Transverse colon (tissue), 4 donors: ENCODE measurements around the gene PRDM5.

Experiments used
- CTCF ChIP-seq, 5 experiments: fragments of 200-600 bp in 3 of 5; fragments of 450-650 bp in 2 of 5; sonication (generic) in 3 of 5; IDR thresholded peaks; 1 replicate in 2 of 5; 2 replicates in 3 of 5; pipeline ENCODE4 v1.5.1; 2016 to 2017; ENCODE audit warnings: antibody characterized with exemption in 5 of 5, inconsistent platforms in 3 of 5, mild to moderate bottlenecking in 2 of 5, moderate library complexity in 1 of 5
- EP300 ChIP-seq: sonication (generic); formaldehyde crosslinking; IDR thresholded peaks from one replicate; pipeline ENCODE4 v1.6.1; 2017; ENCODE audit warnings: antibody characterized with exemption, low read depth
- POLR2A ChIP-seq: fragments of 450-650 bp; IDR thresholded peaks from one replicate; pipeline ENCODE4 v1.6.1; 2016; ENCODE audit warnings: antibody characterized with exemption, mild to moderate bottlenecking, moderate library complexity
- POLR2AphosphoS5 ChIP-seq, 3 donors: sonication (generic); formaldehyde crosslinking; IDR thresholded peaks; one replicate each; pipeline ENCODE4 v1.6.1; 2016; ENCODE audit warnings: antibody characterized with exemption in 3 of 3

- no peak for TF ChIP-seq POLR2A
- TF ChIP-seq CTCF (IDR thresholded peaks at IDR 0.05): no peak
- TF ChIP-seq POLR2AphosphoS5 (IDR thresholded peaks at IDR 0.05): no peak
- no peak for TF ChIP-seq EP300
Measured at GRCh38 chr4:120754590-120754989, 167.9 kb downstream of the PRDM5 start.
